Gastrocnemius medialis (tissue), 4 donors: ENCODE data around the gene C2orf72.

ENCODE experiments used
- POLR2A ChIP-seq, 2 donors: fragments of 450-650 bp; IDR thresholded peaks; one replicate each; pipeline ENCODE4 v1.6.1; 2017; ENCODE audit warnings: antibody characterized with exemption in 2 of 2, mild to moderate bottlenecking in 2 of 2, moderate library complexity in 2 of 2
- TF ChIP-seq, protein P1 (sequence below), 5 experiments: fragments of 450-650 bp in 3 of 5; fragments of 200-600 bp in 2 of 5; sonication (generic) in 2 of 5; IDR thresholded peaks in 4 of 5; conservative IDR thresholded peaks in 1 of 5; 1 replicate in 4 of 5; 2 replicates in 1 of 5; pipeline ENCODE4 v1.5.1; 2016 to 2019; ENCODE audit warnings: antibody characterized with exemption in 5 of 5, mild to moderate bottlenecking in 3 of 5, moderate library complexity in 3 of 5

DNA sequence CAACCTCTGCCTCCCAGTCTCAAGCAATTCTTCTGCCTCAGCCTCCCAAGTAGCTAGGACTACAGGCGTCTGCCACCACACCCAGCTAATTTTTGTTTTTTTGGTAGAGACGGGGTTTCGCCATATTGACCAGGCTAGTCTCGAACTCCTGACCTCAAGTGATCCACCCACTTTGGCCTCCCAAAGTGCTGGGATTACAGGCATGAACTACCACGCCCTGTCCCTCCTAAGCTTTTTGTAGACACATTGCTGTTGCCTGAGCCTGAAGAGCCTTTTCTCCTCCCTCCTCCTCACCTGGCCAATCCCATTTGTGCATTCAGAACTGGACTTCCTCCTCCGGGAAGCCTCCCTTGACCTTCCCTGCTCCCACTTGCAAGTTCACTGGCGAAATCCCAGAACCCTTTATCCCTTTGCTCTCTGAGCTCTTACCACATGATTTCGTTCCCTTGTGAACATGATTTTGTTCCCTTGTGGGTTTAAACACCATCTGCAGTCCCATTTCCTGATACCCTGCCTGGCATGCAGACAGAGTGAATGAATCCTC, 2.6 kb downstream of the C2orf72 start:
- TF ChIP-seq, protein P1, sequence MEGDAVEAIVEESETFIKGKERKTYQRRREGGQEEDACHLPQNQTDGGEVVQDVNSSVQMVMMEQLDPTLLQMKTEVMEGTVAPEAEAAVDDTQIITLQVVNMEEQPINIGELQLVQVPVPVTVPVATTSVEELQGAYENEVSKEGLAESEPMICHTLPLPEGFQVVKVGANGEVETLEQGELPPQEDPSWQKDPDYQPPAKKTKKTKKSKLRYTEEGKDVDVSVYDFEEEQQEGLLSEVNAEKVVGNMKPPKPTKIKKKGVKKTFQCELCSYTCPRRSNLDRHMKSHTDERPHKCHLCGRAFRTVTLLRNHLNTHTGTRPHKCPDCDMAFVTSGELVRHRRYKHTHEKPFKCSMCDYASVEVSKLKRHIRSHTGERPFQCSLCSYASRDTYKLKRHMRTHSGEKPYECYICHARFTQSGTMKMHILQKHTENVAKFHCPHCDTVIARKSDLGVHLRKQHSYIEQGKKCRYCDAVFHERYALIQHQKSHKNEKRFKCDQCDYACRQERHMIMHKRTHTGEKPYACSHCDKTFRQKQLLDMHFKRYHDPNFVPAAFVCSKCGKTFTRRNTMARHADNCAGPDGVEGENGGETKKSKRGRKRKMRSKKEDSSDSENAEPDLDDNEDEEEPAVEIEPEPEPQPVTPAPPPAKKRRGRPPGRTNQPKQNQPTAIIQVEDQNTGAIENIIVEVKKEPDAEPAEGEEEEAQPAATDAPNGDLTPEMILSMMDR (IDR thresholded peaks at IDR 0.05 in 4 of 5, conservative IDR thresholded peaks at IDR 0.05 in 1 of 5) = no peak
- no peak for TF ChIP-seq POLR2A (IDR thresholded peaks at IDR 0.05)
